AG04449 (cell line): Measurements from ENCODE around the gene PLSCR3.

Experiments used
- CTCF ChIA-PET: fragments of 350-600 bp; formaldehyde crosslinking; extraction: SDS; loops from one replicate; lab custom pipeline; 2021; ENCODE audit warnings: antibody characterized with exemption; lab: Yijun Ruan, JAX
- POLR2A ChIA-PET: fragments of 400-600, 350-600 bp; formaldehyde crosslinking; extraction: SDS; loops from one replicate; lab custom pipeline; 2020; ENCODE audit warnings: antibody characterized with exemption, inconsistent platforms; lab: Yijun Ruan, JAX
- DNase-seq: peaks from one replicate; pipeline ENCODE4 v3.0.0-alpha.2; 2010; ENCODE audit warnings: low read depth, low spot score
- H3K4me3 ChIP-seq: 2 replicates; pipeline ENCODE4 v1.5.1; 2011; ENCODE audit warnings: low read depth, mild to moderate bottlenecking, control low read depth, low read length
- TF ChIP-seq, protein P1 (sequence below): IDR thresholded peaks from one replicate; pipeline ENCODE4 v1.5.1; 2011; ENCODE audit warnings: mild to moderate bottlenecking, moderate library complexity, low read length, control low read depth, inconsistent platforms; ENCODE audit not compliant: insufficient read depth; ENCODE audit errors: missing control alignments

PLSCR3 gene

GRCh38 chr17:7409716-7410115 is 15.4 kb upstream of the PLSCR3 start:
- H3K4me3 ChIP-seq, result no peak overlapping the region
- CTCF ChIA-PET, result no interaction called here
- DNase-seq, result no peak
- POLR2A ChIA-PET, result no interaction called here
- TF ChIP-seq, protein P1, sequence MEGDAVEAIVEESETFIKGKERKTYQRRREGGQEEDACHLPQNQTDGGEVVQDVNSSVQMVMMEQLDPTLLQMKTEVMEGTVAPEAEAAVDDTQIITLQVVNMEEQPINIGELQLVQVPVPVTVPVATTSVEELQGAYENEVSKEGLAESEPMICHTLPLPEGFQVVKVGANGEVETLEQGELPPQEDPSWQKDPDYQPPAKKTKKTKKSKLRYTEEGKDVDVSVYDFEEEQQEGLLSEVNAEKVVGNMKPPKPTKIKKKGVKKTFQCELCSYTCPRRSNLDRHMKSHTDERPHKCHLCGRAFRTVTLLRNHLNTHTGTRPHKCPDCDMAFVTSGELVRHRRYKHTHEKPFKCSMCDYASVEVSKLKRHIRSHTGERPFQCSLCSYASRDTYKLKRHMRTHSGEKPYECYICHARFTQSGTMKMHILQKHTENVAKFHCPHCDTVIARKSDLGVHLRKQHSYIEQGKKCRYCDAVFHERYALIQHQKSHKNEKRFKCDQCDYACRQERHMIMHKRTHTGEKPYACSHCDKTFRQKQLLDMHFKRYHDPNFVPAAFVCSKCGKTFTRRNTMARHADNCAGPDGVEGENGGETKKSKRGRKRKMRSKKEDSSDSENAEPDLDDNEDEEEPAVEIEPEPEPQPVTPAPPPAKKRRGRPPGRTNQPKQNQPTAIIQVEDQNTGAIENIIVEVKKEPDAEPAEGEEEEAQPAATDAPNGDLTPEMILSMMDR, result no peak

- POLR2A ChIA-PET, result no interaction called here
- CTCF ChIA-PET, result no interaction called here
- DNase-seq, result no peak
- no peak overlapping the region for H3K4me3 ChIP-seq
- TF ChIP-seq, protein P1, result no peak
These were observed 14.5 kb upstream of the PLSCR3 start for GRCh38 chr17:7408863-7409262.

GRCh38 chr17:7408252-7408727 is 14.0 kb upstream of the PLSCR3 start:
- no peak overlapping the region for H3K4me3 ChIP-seq
- no peak for DNase-seq
- POLR2A ChIA-PET, result no interaction called here
- TF ChIP-seq, protein P1, result no peak
- CTCF ChIA-PET, result interaction anchor here (1.0 to 1.3 kb wide), 2 partner anchors 52 to 280 kb away, joined by 3 read pairs; partner anchors contain the start of gene WRAP53

DNA sequence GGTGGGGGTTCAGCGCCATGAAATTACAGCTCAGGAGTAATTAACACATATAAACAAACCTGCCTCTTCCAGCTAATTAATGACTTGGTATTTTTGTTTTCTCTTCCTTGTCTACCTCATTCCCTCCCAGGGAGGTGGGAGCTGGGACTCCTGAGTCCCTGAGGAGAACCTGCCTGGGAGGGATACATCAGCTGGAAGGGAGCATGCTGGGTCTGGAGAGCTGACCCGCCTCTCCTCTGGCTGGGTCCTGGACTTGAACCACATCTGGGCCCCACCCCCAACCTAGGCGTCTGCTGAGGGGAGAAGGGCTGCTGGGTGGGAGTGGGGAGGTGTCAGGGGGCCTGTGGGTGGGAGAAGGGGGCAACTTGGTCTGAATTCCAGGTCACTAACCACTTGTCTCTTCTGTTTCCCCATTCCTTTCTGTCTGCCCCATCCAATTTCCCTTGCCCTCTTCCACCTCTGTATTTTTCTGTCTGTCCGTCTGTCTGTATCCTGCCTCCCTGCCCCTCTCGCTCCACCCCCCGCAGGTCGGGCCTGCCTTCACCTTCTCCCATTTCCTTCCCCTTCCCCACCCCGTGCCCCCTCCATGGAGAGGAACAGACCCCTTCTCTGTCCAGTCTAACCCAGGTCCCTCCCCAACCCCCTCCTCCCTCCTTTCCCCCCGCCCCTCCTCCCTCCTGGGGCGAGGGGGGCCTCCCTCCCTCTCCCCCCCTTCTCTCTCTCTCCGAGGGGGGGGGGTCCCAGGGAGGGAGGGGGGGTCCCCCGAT is 13.3 kb upstream of the PLSCR3 start, which contains the start of gene NLGN2:
Gene NLGN2 (plus strand): TSS at position 361 of the 767 bp plus-strand sequence. CDS start 411 bp downstream, outside the sequence.
- peak within 1 kb of the TSS; percentile 36 for H3K4me3 ChIP-seq
- DNase-seq, result no peak
- POLR2A ChIA-PET, result interaction anchor here (0.6 kb wide), 1 partner anchor 47 kb away, joined by 3 read pairs; no protein-coding TSS in a partner anchor
- CTCF ChIA-PET, result interaction anchor here (1.0 to 2.0 kb wide), 3 partner anchors 29 to 280 kb away, joined by 3 to 12 read pairs (median 3); partner anchors contain the start of genes TMEM102 and WRAP53
- TF ChIP-seq, protein P1, result no peak

- ChIA-PET POLR2A (interaction anchor here (0.6 to 1.3 kb wide), 2 partner anchors 17 to 48 kb away, joined by 3 read pairs; no protein-coding TSS in a partner anchor), CTCF (interaction anchor here (1.0 to 2.0 kb wide), 3 partner anchors 29 to 281 kb away, joined by 3 to 12 read pairs (median 3); partner anchors contain the start of genes TMEM102 and WRAP53)
- TF ChIP-seq, protein P1, result no peak
- H3K4me3 ChIP-seq, result peak overlapping the region; percentile 36; the same call in 1 of the 2 replicates
- no peak for DNase-seq
These were observed 12.8 kb upstream of the PLSCR3 start for GRCh38 chr17:7407082-7407481.
